HG02763 (cell line): ENCODE data around the gene HHAT.

Experiments used
- ATAC-seq: cut with Tn5 transposase; IDR thresholded peaks from one replicate; pipeline ENCODE4 v1.9.1; 2021; ENCODE audit warnings: mild to moderate bottlenecking, moderate library complexity; ENCODE audit not compliant: unreplicated experiment

HHAT gene

GRCh38 chr1:210313046-210313595 lies 15.6 kb upstream of the HHAT start:
- no peak for ATAC-seq

GRCh38 chr1:210313921-210314320 lies 14.8 kb upstream of the HHAT start:
- ATAC-seq = no peak

GRCh38 chr1:210315529-210315928 lies 13.2 kb upstream of the HHAT start:
- no peak for ATAC-seq

GRCh38 chr1:210321131-210321530 lies 7.6 kb upstream of the HHAT start:
- no peak for ATAC-seq

- ATAC-seq = no peak
Observed at GRCh38 chr1:210321552-210321951, 7.2 kb upstream of the HHAT start.

GRCh38 chr1:210323957-210324356 lies 4.7 kb upstream of the HHAT start:
- ATAC-seq = no peak

- ATAC-seq = no peak
Observed at GRCh38 chr1:210325026-210325670, 3.6 kb upstream of the HHAT start.

- no peak for ATAC-seq
Observed at GRCh38 chr1:210328032-210328745, 513 bp upstream of the HHAT start.

GRCh38 chr1:210330279-210330866 lies 1.7 kb downstream of the HHAT start:
- no peak for ATAC-seq

GRCh38 chr1:210332233-210332632 lies 3.5 kb downstream of the HHAT start:
- ATAC-seq = no peak

GRCh38 chr1:210332719-210333398 lies 4.2 kb downstream of the HHAT start:
- ATAC-seq = peak; percentile 82

GRCh38 chr1:210335001-210335400 lies 6.3 kb downstream of the HHAT start:
- no peak for ATAC-seq

GRCh38 chr1:210336362-210336761 lies 7.7 kb downstream of the HHAT start:
- no peak for ATAC-seq

- ATAC-seq = no peak
Observed at GRCh38 chr1:210339500-210339899, 10.8 kb downstream of the HHAT start.

GRCh38 chr1:210340311-210340710 lies 11.6 kb downstream of the HHAT start:
- ATAC-seq = no peak

GRCh38 chr1:210340841-210341240 lies 12.1 kb downstream of the HHAT start:
- no peak for ATAC-seq

- peak; percentile 46 for ATAC-seq
Observed at GRCh38 chr1:210342986-210343780, 14.5 kb downstream of the HHAT start.

GRCh38 chr1:210344706-210345105 lies 16.0 kb downstream of the HHAT start:
- ATAC-seq = no peak

- ATAC-seq = no peak
Observed at GRCh38 chr1:210347112-210347511, 18.4 kb downstream of the HHAT start.

- ATAC-seq = no peak
Observed at GRCh38 chr1:210351496-210351895, 22.8 kb downstream of the HHAT start.

- no peak for ATAC-seq
Observed at GRCh38 chr1:210352575-210352974, 23.9 kb downstream of the HHAT start.
